Stomach (tissue), 4 donors: Measurements from ENCODE around the gene KANSL1.
"Not testable (repeated sequence)": the region's sequence is repeated elsewhere in the genome, so short reads cannot be mapped to it uniquely, and the experiment has no call there.

ENCODE experiments used
- POLR2A ChIP-seq, 4 donors: fragments of 450-650 bp; IDR thresholded peaks; one replicate each; pipeline ENCODE4 v1.6.1; 2016; ENCODE audit warnings: antibody characterized with exemption in 4 of 4, control low read depth in 2 of 4, mild to moderate bottlenecking in 1 of 4, moderate library complexity in 1 of 4
- TF ChIP-seq, protein P1 (sequence below), 7 experiments: fragments of 450-650 bp in 4 of 7; fragments of 200-600 bp in 3 of 7; sonication (generic) in 3 of 7; IDR thresholded peaks; one replicate each; pipeline ENCODE4 v1.5.1; 2016 to 2019; ENCODE audit warnings: antibody characterized with exemption in 7 of 7, control low read depth in 2 of 7, mild to moderate bottlenecking in 1 of 7

DNA sequence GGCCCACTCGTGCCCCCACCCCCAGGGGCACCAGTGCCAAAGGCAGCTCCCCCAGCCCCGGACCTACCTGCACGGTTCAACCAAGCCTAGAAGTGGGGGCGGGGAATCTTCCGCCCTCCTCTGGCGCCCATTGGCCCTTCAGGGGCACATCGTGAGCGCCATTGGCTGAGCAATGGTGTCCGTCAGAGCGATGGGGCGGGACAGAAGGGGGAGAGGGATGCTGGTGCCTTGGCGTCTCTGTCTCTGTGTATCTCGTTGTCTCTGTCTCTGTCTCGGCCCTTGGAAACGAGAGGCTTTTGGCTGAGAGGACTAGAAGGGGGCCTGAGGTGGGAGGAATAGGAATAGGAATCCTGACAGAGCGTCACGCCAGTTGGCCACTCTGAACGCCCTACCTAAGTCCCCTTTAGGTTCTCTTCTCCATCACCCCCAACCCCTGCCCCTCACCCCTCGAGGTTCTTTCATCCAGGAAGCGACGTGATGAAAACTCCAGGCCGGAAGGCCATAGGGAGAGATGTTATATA lies 32.1 kb upstream of the KANSL1 start:
- not testable (repeated sequence) for TF ChIP-seq POLR2A (IDR thresholded peaks at IDR 0.05)
- TF ChIP-seq, protein P1, sequence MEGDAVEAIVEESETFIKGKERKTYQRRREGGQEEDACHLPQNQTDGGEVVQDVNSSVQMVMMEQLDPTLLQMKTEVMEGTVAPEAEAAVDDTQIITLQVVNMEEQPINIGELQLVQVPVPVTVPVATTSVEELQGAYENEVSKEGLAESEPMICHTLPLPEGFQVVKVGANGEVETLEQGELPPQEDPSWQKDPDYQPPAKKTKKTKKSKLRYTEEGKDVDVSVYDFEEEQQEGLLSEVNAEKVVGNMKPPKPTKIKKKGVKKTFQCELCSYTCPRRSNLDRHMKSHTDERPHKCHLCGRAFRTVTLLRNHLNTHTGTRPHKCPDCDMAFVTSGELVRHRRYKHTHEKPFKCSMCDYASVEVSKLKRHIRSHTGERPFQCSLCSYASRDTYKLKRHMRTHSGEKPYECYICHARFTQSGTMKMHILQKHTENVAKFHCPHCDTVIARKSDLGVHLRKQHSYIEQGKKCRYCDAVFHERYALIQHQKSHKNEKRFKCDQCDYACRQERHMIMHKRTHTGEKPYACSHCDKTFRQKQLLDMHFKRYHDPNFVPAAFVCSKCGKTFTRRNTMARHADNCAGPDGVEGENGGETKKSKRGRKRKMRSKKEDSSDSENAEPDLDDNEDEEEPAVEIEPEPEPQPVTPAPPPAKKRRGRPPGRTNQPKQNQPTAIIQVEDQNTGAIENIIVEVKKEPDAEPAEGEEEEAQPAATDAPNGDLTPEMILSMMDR (IDR thresholded peaks at IDR 0.05): not testable (repeated sequence)
